IPS-11a (cell line): Measurements from ENCODE around the gene NDUFA7.
"Not testable (repeated sequence)": the region's sequence is repeated elsewhere in the genome, so short reads cannot be mapped to it uniquely, and the experiment has no call there.

Experiments used
- H3K4me3 ChIP-seq: one replicate; pipeline ENCODE4 v1.5.1; 2013; ENCODE audit warnings: low read depth, low read length, control low read depth

The NDUFA7 gene

GRCh38 chr19:8269724-8270123 lies 51.5 kb downstream of the NDUFA7 start:
- H3K4me3 ChIP-seq, result no peak overlapping the region

DNA sequence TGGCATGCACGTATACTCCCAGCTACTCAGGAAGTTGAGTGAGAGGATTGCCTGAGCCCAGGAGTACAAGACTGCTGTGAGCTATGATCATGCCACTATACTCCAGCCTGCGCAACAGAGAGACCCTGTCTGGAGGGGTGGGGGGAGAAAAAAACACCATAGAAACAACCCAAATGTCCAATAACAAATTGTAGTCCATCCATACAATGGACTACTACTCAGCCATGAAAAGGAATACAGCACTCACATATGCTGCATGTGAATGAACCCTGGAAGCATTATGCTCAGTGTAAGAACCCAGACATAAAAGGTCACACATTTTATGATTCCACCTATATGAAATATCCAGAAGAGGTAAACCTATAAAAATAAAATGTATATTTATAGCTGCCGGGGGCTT lies 55.3 kb downstream of the NDUFA7 start:
- no peak overlapping the region for H3K4me3 ChIP-seq

- H3K4me3 ChIP-seq, result not testable (repeated sequence)
Observed at GRCh38 chr19:8264248-8264647, 56.9 kb downstream of the NDUFA7 start.

- H3K4me3 ChIP-seq, result no peak overlapping the region
Observed at GRCh38 chr19:8262431-8262830, 58.7 kb downstream of the NDUFA7 start.

GRCh38 chr19:8261881-8262280 lies 59.3 kb downstream of the NDUFA7 start:
- H3K4me3 ChIP-seq, result no peak overlapping the region

GRCh38 chr19:8261347-8261746 lies 59.8 kb downstream of the NDUFA7 start:
- H3K4me3 ChIP-seq, result no peak overlapping the region
